K562 (cell line): ENCODE measurements around the gene BEST2. TPM values are rescaled to one million over a fixed set of nuclear protein-coding genes. Genes with fewer than 3 reads are reported as not detected.

Experiments
- ATF1 ChIP-seq, 2 experiments: fragments of 450-650 bp in 1 of 2; IDR thresholded peaks; 2 replicates each; pipeline ENCODE4 v1.6.1; 2016; ENCODE audit warnings: missing compliant biosample characterization in 1 of 2, missing genetic modification characterization in 1 of 2
- ELF2 ChIP-seq: fragments of 250-450 bp; sonication (Bioruptor Pico); IDR thresholded peaks from 2 replicates; pipeline ENCODE4 v1.5.0; 2021; ENCODE audit warnings: mild to moderate bottlenecking
- MEF2D ChIP-seq: conservative IDR thresholded peaks from 2 replicates; pipeline ENCODE4 v1.6.1; 2016; ENCODE audit warnings: low read depth, missing genetic modification characterization, missing compliant biosample characterization
- MTA3 ChIP-seq: fragments of 450-650 bp; formaldehyde crosslinking; IDR thresholded peaks from 2 replicates; pipeline ENCODE4 v1.6.1; 2017; ENCODE audit warnings: mild to moderate bottlenecking, borderline replicate concordance
- PHF8 ChIP-seq: fragments of 200-600 bp; sonication (generic); IDR thresholded peaks from 2 replicates; pipeline ENCODE4 v1.6.1; 2012; ENCODE audit warnings: mixed run types, mild to moderate bottlenecking, inconsistent platforms, low read length, moderate library complexity, borderline replicate concordance
- PRPF4 ChIP-seq: fragments of 200-400 bp; formaldehyde crosslinking; IDR thresholded peaks from one replicate; pipeline ENCODE4 v1.6.1; 2017; ENCODE audit warnings: low read length, low read depth, mild to moderate bottlenecking; ENCODE audit not compliant: insufficient read depth, poor library complexity, severe bottlenecking
- PYGO2 ChIP-seq: fragments of 450-650 bp; IDR thresholded peaks from 2 replicates; pipeline ENCODE4 v1.6.1; 2016; ENCODE audit warnings: mild to moderate bottlenecking, missing genetic modification characterization, moderate library complexity, missing compliant biosample characterization
- SMARCB1 ChIP-seq: IDR thresholded peaks from 2 replicates; pipeline ENCODE4 v1.6.1; 2011; ENCODE audit warnings: improper control_type of control experiment, low read depth; ENCODE audit not compliant: insufficient read length
- ZBTB17 ChIP-seq: fragments of 450-650 bp; formaldehyde crosslinking; IDR thresholded peaks from 2 replicates; pipeline ENCODE4 v1.4.0; 2020; ENCODE audit warnings: mild to moderate bottlenecking
- ZFP36 ChIP-seq: fragments of 150-350 bp; IDR thresholded peaks from 2 replicates; pipeline ENCODE4 v1.6.1; 2018; ENCODE audit warnings: low read length, low read depth; ENCODE audit not compliant: partially characterized antibody
- polyA plus RNA-seq, 8 experiments: library from polyadenylated mRNA; depleted of rRNA in 4 of 8; stranded (reverse) in 5 of 8; unstranded in 3 of 8; fragments of >200 nt; fragmentation: Nextera tagmentation in 2 of 8; fragmentation: Illumina TruSeq in 1 of 8; extraction: Ambion mirVana in 2 of 8; extraction: Trizol in 1 of 8; gene quantifications; 2 replicates each; pipeline versions ENCODE4 v1.2.1 to v1.2.3, GENCODE V29; 2011 to 2014; ENCODE audit warnings: inconsistent platforms in 1 of 8, missing spikeins in 1 of 8
- total RNA-seq, 7 experiments: library from RNA; depleted of rRNA in 6 of 7; stranded (reverse); fragments of >200 nt in 6 of 7; fragmentation: Illumina TruSeq in 2 of 7; extraction: Trizol in 2 of 7; gene quantifications; 2 replicates each; pipeline versions ENCODE4 v1.2.1 to v1.2.3, GENCODE V29; 2011 to 2021; ENCODE audit warnings: low replicate concordance in 1 of 7
- TF ChIP-seq, protein P1 (sequence below): sonication (generic); formaldehyde crosslinking; IDR thresholded peaks from 2 replicates; pipeline ENCODE4 v1.8.1; 2023; ENCODE audit warnings: mild to moderate bottlenecking, missing genetic modification reagents
- TF ChIP-seq, protein P2 (sequence below), 2 experiments: fragments of 450-650 bp; conservative IDR thresholded peaks; 2 replicates each; pipeline ENCODE4 v1.6.1; 2017; ENCODE audit warnings: mild to moderate bottlenecking in 2 of 2, moderate library complexity in 2 of 2
- TF ChIP-seq, protein P3 (sequence below): fragments of 450-650 bp; IDR thresholded peaks from 2 replicates; pipeline ENCODE4 v1.6.1; 2017; ENCODE audit warnings: antibody characterized with exemption, mild to moderate bottlenecking

The BEST2 gene
- total and polyA plus RNA-seq, 9 of the 15 experiments (the other 6 are each of a cell fraction or from before 2014, with no cell fraction given) = not detected

DNA sequence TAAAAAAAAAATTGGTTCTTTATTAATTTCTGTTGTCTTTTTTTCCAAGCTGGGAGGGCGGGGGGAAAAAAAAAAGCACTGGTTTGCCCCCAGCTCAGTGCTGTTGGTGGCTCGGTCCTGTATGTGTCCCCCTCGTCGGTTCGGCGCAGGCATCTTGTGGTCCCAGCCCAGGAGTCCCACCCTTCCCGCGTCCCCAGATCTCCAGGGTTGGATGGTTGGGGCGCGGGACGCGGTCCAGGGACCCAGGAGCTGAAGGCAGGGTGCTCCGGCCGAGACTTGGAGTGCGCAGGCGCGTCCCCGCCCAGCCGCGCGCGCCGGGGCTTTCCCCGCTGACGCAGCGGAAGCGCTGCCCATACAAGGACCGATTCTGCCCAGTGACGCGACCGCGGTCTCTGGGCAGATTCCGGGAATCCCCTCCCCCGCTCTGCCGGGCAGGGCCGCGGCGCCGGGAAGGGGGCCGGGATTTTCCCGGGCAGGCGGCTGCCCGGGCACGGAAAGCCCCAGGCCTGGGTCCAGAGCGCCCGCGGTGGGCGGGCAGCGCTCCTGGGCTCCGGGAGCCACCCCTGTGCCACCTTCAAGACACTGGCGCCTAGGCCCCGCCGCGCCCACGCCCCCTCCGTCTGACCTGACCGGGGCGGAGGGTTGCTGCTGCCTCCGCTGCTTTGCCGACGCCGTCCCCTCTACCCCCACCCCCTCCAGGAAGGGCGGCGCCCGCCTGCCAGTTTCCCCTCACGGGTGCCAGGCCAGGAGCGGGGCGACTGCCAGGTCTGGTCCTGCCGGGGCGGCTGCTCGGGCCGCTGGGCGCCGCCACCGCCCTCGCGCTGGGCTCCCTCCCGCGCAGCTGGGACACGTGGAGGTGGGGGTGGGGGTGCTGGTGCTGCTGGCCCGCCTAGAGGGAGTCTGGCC is 42.0 kb downstream of the BEST2 start (continued):
- TF ChIP-seq, protein P1, sequence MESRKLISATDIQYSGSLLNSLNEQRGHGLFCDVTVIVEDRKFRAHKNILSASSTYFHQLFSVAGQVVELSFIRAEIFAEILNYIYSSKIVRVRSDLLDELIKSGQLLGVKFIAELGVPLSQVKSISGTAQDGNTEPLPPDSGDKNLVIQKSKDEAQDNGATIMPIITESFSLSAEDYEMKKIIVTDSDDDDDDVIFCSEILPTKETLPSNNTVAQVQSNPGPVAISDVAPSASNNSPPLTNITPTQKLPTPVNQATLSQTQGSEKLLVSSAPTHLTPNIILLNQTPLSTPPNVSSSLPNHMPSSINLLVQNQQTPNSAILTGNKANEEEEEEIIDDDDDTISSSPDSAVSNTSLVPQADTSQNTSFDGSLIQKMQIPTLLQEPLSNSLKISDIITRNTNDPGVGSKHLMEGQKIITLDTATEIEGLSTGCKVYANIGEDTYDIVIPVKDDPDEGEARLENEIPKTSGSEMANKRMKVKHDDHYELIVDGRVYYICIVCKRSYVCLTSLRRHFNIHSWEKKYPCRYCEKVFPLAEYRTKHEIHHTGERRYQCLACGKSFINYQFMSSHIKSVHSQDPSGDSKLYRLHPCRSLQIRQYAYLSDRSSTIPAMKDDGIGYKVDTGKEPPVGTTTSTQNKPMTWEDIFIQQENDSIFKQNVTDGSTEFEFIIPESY = no peak
- no peak; the same call in 1 of the 2 replicates for TF ChIP-seq ATF1 (CRISPR knock-in tag; IDR thresholded peaks at IDR 0.05)
- TF ChIP-seq ATF1 (tag; IDR thresholded peaks at IDR 0.05) = peak; percentile 94
- TF ChIP-seq MTA3 = peak; percentile 95
- TF ChIP-seq SMARCB1 = no peak
- TF ChIP-seq, protein P2, sequence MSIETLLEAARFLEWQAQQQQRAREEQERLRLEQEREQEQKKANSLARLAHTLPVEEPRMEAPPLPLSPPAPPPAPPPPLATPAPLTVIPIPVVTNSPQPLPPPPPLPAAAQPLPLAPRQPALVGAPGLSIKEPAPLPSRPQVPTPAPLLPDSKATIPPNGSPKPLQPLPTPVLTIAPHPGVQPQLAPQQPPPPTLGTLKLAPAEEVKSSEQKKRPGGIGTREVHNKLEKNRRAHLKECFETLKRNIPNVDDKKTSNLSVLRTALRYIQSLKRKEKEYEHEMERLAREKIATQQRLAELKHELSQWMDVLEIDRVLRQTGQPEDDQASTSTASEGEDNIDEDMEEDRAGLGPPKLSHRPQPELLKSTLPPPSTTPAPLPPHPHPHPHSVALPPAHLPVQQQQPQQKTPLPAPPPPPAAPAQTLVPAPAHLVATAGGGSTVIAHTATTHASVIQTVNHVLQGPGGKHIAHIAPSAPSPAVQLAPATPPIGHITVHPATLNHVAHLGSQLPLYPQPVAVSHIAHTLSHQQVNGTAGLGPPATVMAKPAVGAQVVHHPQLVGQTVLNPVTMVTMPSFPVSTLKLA (conservative IDR thresholded peaks at IDR 0.05) = peak; percentile 82 to 92
- peak; percentile 5; the same call in 1 of the 2 replicates for TF ChIP-seq ELF2 (CRISPR knock-in tag)
- TF ChIP-seq, protein P3, sequence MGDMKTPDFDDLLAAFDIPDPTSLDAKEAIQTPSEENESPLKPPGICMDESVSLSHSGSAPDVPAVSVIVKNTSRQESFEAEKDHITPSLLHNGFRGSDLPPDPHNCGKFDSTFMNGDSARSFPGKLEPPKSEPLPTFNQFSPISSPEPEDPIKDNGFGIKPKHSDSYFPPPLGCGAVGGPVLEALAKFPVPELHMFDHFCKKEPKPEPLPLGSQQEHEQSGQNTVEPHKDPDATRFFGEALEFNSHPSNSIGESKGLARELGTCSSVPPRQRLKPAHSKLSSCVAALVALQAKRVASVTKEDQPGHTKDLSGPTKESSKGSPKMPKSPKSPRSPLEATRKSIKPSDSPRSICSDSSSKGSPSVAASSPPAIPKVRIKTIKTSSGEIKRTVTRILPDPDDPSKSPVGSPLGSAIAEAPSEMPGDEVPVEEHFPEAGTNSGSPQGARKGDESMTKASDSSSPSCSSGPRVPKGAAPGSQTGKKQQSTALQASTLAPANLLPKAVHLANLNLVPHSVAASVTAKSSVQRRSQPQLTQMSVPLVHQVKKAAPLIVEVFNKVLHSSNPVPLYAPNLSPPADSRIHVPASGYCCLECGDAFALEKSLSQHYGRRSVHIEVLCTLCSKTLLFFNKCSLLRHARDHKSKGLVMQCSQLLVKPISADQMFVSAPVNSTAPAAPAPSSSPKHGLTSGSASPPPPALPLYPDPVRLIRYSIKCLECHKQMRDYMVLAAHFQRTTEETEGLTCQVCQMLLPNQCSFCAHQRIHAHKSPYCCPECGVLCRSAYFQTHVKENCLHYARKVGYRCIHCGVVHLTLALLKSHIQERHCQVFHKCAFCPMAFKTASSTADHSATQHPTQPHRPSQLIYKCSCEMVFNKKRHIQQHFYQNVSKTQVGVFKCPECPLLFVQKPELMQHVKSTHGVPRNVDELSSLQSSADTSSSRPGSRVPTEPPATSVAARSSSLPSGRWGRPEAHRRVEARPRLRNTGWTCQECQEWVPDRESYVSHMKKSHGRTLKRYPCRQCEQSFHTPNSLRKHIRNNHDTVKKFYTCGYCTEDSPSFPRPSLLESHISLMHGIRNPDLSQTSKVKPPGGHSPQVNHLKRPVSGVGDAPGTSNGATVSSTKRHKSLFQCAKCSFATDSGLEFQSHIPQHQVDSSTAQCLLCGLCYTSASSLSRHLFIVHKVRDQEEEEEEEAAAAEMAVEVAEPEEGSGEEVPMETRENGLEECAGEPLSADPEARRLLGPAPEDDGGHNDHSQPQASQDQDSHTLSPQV = peak; percentile 80; the same call in 1 of the 2 replicates
- TF ChIP-seq ZFP36 = peak; percentile 92
- TF ChIP-seq PHF8 = peak; percentile 24; the same call in 1 of the 2 replicates
- no peak for TF ChIP-seq MEF2D (tag)
- TF ChIP-seq PYGO2 (tag) = no peak
- TF ChIP-seq ZBTB17 (CRISPR knock-in tag) = peak; percentile 28; the same call in 1 of the 2 replicates
- TF ChIP-seq PRPF4 = peak; percentile 69
